GM18867 (cell line): ENCODE results near the gene SLC22A23.
"Not testable (repeated sequence)": the region's sequence is repeated elsewhere in the genome, so short reads cannot be mapped to it uniquely, and the experiment has no call there.

ENCODE experiments used
- ATAC-seq: cut with Tn5 transposase; IDR thresholded peaks from one replicate; pipeline ENCODE4 v1.9.1; 2021; ENCODE audit warnings: mild to moderate bottlenecking, moderate library complexity; ENCODE audit not compliant: unreplicated experiment

Gene SLC22A23

GRCh38 chr6:3253597-3253961, 203.3 kb downstream of the SLC22A23 start:
- no peak for ATAC-seq

- ATAC-seq: no peak
Measured at GRCh38 chr6:3252861-3253596, 203.8 kb downstream of the SLC22A23 start.

GRCh38 chr6:3252369-3252768, 204.5 kb downstream of the SLC22A23 start:
- no peak for ATAC-seq

- peak; percentile 84 for ATAC-seq
Measured at GRCh38 chr6:3251462-3252314, 205.2 kb downstream of the SLC22A23 start.

GRCh38 chr6:3250231-3250675, 206.6 kb downstream of the SLC22A23 start:
- no peak for ATAC-seq

- ATAC-seq: no peak
Measured at GRCh38 chr6:3249821-3250220, 207.0 kb downstream of the SLC22A23 start.

- ATAC-seq: no peak
Measured at GRCh38 chr6:3247255-3248146, 209.3 kb downstream of the SLC22A23 start.

GRCh38 chr6:3245216-3245615, 211.6 kb downstream of the SLC22A23 start:
- no peak for ATAC-seq

GRCh38 chr6:3244832-3245161, 212.1 kb downstream of the SLC22A23 start:
- not testable (repeated sequence) for ATAC-seq

- ATAC-seq: no peak
Measured at GRCh38 chr6:3244003-3244831, 212.6 kb downstream of the SLC22A23 start.

GRCh38 chr6:3242768-3243167, 214.1 kb downstream of the SLC22A23 start:
- ATAC-seq: no peak

GRCh38 chr6:3241745-3242144, 215.1 kb downstream of the SLC22A23 start:
- not testable (repeated sequence) for ATAC-seq

GRCh38 chr6:3240595-3240994, 216.3 kb downstream of the SLC22A23 start:
- no peak for ATAC-seq

- ATAC-seq: no peak
Measured at GRCh38 chr6:3239110-3239830, 217.6 kb downstream of the SLC22A23 start.

- peak; percentile 62 for ATAC-seq
Measured at GRCh38 chr6:3237761-3238662, 218.8 kb downstream of the SLC22A23 start.

GRCh38 chr6:3236005-3236404, 220.8 kb downstream of the SLC22A23 start:
- ATAC-seq: no peak

- peak; percentile 50 for ATAC-seq
Measured at GRCh38 chr6:3235486-3235885, 221.4 kb downstream of the SLC22A23 start.

GRCh38 chr6:3233904-3234303, 222.9 kb downstream of the SLC22A23 start:
- no peak for ATAC-seq

- ATAC-seq: no peak
Measured at GRCh38 chr6:3233321-3233720, 223.5 kb downstream of the SLC22A23 start.
